Stimulated activated CD8-positive, alpha-beta memory T cell treated with anti-CD3 and anti-CD28 coated beads, Interleukin-12 subunit alpha, Interleukin-12 subunit beta, amount 100 ng/mL, for 1 hour (primary cell): ENCODE data around the gene CNIH3.
"Not testable (repeated sequence)": the region's sequence is repeated elsewhere in the genome, so short reads cannot be mapped to it uniquely, and the experiment has no call there.

Experiments
- DNase-seq: peaks from one replicate; pipeline ENCODE4 v3.0.0-alpha.2; 2020; ENCODE audit warnings: low read depth

Gene CNIH3

GRCh38 chr1:224689374-224689773 is 73.3 kb downstream of the CNIH3 start:
- no peak for DNase-seq

- DNase-seq = no peak
These were observed 74.5 kb downstream of the CNIH3 start for GRCh38 chr1:224690576-224690975.

GRCh38 chr1:224691148-224691925 is 75.2 kb downstream of the CNIH3 start:
- no peak for DNase-seq

GRCh38 chr1:224694969-224695368 is 78.9 kb downstream of the CNIH3 start:
- no peak for DNase-seq

GRCh38 chr1:224696021-224696420 is 79.9 kb downstream of the CNIH3 start:
- no peak for DNase-seq

- DNase-seq = no peak
These were observed 81.0 kb downstream of the CNIH3 start for GRCh38 chr1:224696891-224697765.

- DNase-seq = no peak
These were observed 81.9 kb downstream of the CNIH3 start for GRCh38 chr1:224698015-224698451.

- no peak for DNase-seq
These were observed 84.9 kb downstream of the CNIH3 start for GRCh38 chr1:224700918-224701531.

- no peak for DNase-seq
These were observed 87.6 kb downstream of the CNIH3 start for GRCh38 chr1:224703702-224704101.

GRCh38 chr1:224704107-224704735 is 88.1 kb downstream of the CNIH3 start:
- DNase-seq = no peak

GRCh38 chr1:224705578-224705977 is 89.5 kb downstream of the CNIH3 start:
- DNase-seq = no peak

- no peak for DNase-seq
These were observed 92.0 kb downstream of the CNIH3 start for GRCh38 chr1:224707843-224708725.

- no peak for DNase-seq
These were observed 94.1 kb downstream of the CNIH3 start for GRCh38 chr1:224710196-224710595.

GRCh38 chr1:224711231-224711756 is 95.2 kb downstream of the CNIH3 start:
- DNase-seq = not testable (repeated sequence)

GRCh38 chr1:224711876-224712275 is 95.8 kb downstream of the CNIH3 start:
- DNase-seq = no peak

GRCh38 chr1:224713228-224713627 is 97.1 kb downstream of the CNIH3 start:
- DNase-seq = no peak

- DNase-seq = no peak
These were observed 98.4 kb downstream of the CNIH3 start for GRCh38 chr1:224714553-224714952.

GRCh38 chr1:224718470-224719053 is 102.4 kb downstream of the CNIH3 start:
- DNase-seq = no peak

- DNase-seq = no peak
These were observed 103.6 kb downstream of the CNIH3 start for GRCh38 chr1:224719716-224720115.

- DNase-seq = no peak
These were observed 104.1 kb downstream of the CNIH3 start for GRCh38 chr1:224720216-224720615.

GRCh38 chr1:224721000-224721399 is 104.9 kb downstream of the CNIH3 start:
- no peak for DNase-seq
